SH-SY5Y (cell line): ENCODE measurements around the gene TBCD.

Experiments used
- GATA2 ChIP-seq: IDR thresholded peaks from 2 replicates; pipeline ENCODE4 v1.6.1; 2011; ENCODE audit warnings: mild to moderate bottlenecking, low read depth, low read length
- GATA3 ChIP-seq: IDR thresholded peaks from 2 replicates; pipeline ENCODE4 v1.6.1; 2011; ENCODE audit warnings: low read depth, mild to moderate bottlenecking, low read length, moderate library complexity

DNA sequence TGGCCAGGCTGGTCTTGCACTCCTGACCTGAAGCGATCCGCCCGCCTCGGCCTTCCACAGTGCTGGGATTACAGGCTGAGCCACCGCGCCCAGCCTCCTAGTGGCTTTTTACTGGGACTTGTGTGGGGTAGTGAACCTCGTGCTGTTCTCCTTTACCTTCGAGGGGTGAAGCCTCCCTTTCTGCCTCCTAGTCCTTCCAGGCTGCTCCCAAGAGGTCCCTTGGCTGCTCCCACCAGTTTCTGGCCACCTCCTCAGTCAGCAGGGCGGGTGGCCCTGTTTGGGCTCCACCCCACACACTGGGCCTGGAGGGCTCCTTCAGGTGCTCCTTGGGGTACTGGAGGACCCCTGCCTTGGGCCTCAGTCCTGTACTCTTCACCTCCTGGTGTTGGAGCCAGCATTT is 158.9 kb downstream of the TBCD start:
- TF ChIP-seq GATA3 (no peak), GATA2 (no peak)
